ENCODE data around the gene ZSCAN10. TPM values are rescaled to one million over a fixed set of nuclear protein-coding genes. Genes with fewer than 3 reads are reported as not detected.

The ZSCAN10 gene
- total and polyA plus RNA-seq, 2 donors (not counting 3 experiments of a cell fraction or from before 2014, with no cell fraction given), result not detected

DNA sequence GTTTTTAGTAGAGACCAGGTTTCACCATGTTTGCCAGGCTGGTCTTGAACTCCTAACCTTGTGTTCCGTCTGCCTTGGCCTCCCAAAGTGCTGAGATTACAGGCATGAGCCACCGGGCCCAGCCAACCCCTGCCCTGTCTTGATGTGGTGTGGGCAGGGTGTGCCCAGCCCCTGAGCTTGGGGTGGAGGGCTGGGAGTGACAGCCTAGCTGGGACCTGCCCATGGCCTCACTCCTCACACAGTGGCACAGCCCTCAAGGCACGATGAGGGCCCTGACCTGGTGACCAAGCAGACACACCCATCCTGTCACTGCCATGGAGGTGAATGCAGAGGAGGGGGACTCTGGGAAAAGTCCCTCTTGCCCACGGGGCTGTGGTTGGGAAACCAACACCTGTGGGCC lies 30.6 kb downstream of the ZSCAN10 start:
- Histone ChIP-seq H2AFZ (ENCODE audit: low read depth, low read length) (no peak overlapping the region), H3K9me3 (replicated peaks; ENCODE audit: control insufficient read depth, insufficient read depth, low read length) (no peaks in the 10 kb centered on the region), H4K20me1 (replicated peaks; ENCODE audit: control insufficient read depth, extremely low read depth, insufficient read depth, low read length) (no peaks in the 10 kb centered on the region), H3K27ac (ENCODE audit: insufficient read depth, low read depth, low read length) (no peak overlapping the region), H3K79me2 (ENCODE audit: control insufficient read depth, insufficient read depth, low read length) (peaks cover 4% of the 10 kb centered on the region), H3K4me3 (replicated peaks in 1 of 3; ENCODE audit: insufficient read depth in 1 of 3, low read depth in 1 of 3, low read length in 3 of 3) (no peak overlapping the region), H3K27me3 (ENCODE audit: control insufficient read depth in 2 of 2, insufficient read depth in 2 of 2, low read length in 2 of 2) (no peaks in the 10 kb centered on the region), H3K9ac (replicated peaks; ENCODE audit: extremely low read depth, insufficient read depth, low read length) (no peak overlapping the region), H3K36me3 (ENCODE audit: control insufficient read depth in 2 of 2, extremely low read depth in 1 of 2, insufficient read depth in 2 of 2, low read length in 2 of 2) (peaks cover 0 to 9% of the 10 kb centered on the region in 2 experiments), H3K9me1 (replicated peaks; ENCODE audit: control insufficient read depth, extremely low read depth, insufficient read depth, low read length) (no peaks in the 10 kb centered on the region), H3K4me2 (ENCODE audit: insufficient read depth, low read length) (no peak overlapping the region), H3K4me1 (ENCODE audit: control insufficient read depth, extremely low read depth, insufficient read depth, low read length) (peaks cover 19% of the 10 kb centered on the region)
- CTCF ChIA-PET, result no interaction called here
- intact Hi-C loops (cut with micrococcal nuclease) (no loop called here), dilution Hi-C loops (cut with MboI; ENCODE audit: extremely low pct_ligation_motif_present, low sequenced_read_pairs) (no loop called here)
- no peak for DNase-seq (ENCODE audit: low read depth, low spot score)
- no peak for FAIRE-seq
- TF ChIP-seq JUN (IDR thresholded peaks at IDR 0.05; ENCODE audit: borderline replicate concordance, insufficient read depth, insufficient read length, low read depth), result no peak
- TF ChIP-seq EZH2 (IDR thresholded peaks at IDR 0.05; ENCODE audit: borderline replicate concordance, low read depth, low read length, severe bottlenecking), result no peak
- TF ChIP-seq, protein P1, sequence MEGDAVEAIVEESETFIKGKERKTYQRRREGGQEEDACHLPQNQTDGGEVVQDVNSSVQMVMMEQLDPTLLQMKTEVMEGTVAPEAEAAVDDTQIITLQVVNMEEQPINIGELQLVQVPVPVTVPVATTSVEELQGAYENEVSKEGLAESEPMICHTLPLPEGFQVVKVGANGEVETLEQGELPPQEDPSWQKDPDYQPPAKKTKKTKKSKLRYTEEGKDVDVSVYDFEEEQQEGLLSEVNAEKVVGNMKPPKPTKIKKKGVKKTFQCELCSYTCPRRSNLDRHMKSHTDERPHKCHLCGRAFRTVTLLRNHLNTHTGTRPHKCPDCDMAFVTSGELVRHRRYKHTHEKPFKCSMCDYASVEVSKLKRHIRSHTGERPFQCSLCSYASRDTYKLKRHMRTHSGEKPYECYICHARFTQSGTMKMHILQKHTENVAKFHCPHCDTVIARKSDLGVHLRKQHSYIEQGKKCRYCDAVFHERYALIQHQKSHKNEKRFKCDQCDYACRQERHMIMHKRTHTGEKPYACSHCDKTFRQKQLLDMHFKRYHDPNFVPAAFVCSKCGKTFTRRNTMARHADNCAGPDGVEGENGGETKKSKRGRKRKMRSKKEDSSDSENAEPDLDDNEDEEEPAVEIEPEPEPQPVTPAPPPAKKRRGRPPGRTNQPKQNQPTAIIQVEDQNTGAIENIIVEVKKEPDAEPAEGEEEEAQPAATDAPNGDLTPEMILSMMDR (IDR thresholded peaks at IDR 0.05; ENCODE audit: extremely low read depth in 1 of 2, insufficient read depth in 1 of 2, low read depth in 1 of 2, low read length in 2 of 2), result no peak
- TF ChIP-seq FOS (IDR thresholded peaks at IDR 0.05; ENCODE audit: borderline replicate concordance, insufficient read depth, low read length), result no peak
- no peak for TF ChIP-seq GATA2 (IDR thresholded peaks at IDR 0.05; ENCODE audit: insufficient read depth, insufficient read length, low read depth, low read length)
- POLR2A ChIA-PET, result no interaction called here
- no TSS peak for BruUV-seq (replicated peaks)

DNA sequence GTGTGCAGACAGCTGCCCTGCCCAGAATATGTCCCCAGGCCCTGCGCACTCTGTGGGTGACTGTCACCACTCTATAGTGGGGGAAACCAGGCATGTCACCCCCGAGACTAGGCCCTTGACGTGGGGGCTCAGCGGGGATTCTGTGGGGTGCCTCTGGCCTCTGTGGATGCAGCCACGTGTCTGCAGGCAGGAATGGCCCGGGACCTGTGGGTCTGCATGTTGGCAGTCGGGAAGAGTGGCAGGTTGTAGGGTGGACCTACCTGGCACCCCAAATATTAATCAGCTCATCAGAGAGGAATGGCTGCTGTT lies 32.7 kb downstream of the ZSCAN10 start:
- FAIRE-seq (no peak), DNase-seq (ENCODE audit: low read depth, low spot score) (no peak)
- TF ChIP-seq, protein P1 (IDR thresholded peaks at IDR 0.05; ENCODE audit: extremely low read depth in 1 of 2, insufficient read depth in 1 of 2, low read depth in 1 of 2, low read length in 2 of 2), result no peak
- TF ChIP-seq, protein P2, sequence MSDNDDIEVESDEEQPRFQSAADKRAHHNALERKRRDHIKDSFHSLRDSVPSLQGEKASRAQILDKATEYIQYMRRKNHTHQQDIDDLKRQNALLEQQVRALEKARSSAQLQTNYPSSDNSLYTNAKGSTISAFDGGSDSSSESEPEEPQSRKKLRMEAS (IDR thresholded peaks at IDR 0.05; ENCODE audit: insufficient read depth, insufficient read length), result no peak
- TF ChIP-seq MYC (IDR thresholded peaks at IDR 0.05; ENCODE audit: low read depth, low read length), result no peak
- POLR2A ChIA-PET, result interaction anchor here (0.5 kb wide), 1 partner anchor 41 kb away, joined by 5 read pairs; no protein-coding TSS in a partner anchor
- no peak overlapping the region for H2AFZ ChIP-seq (ENCODE audit: low read depth, low read length)
- no TSS peak for BruUV-seq (replicated peaks)
- no peaks in the 10 kb centered on the region for H3K9me3 ChIP-seq (replicated peaks; ENCODE audit: control insufficient read depth, insufficient read depth, low read length)
- peak overlapping the region; percentile 94 for H3K9ac ChIP-seq (replicated peaks; ENCODE audit: extremely low read depth, insufficient read depth, low read length)
- H3K4me3 ChIP-seq (replicated peaks in 1 of 3; ENCODE audit: insufficient read depth in 1 of 3, low read depth in 1 of 3, low read length in 3 of 3), result peak overlapping the region in 2 of 3 experiments; percentile 40 to 54
- peaks cover 0 to 9% of the 10 kb centered on the region in 2 experiments for H3K36me3 ChIP-seq (ENCODE audit: control insufficient read depth in 2 of 2, extremely low read depth in 1 of 2, insufficient read depth in 2 of 2, low read length in 2 of 2)
- H3K79me2 ChIP-seq (ENCODE audit: control insufficient read depth, insufficient read depth, low read length), result peaks cover 4% of the 10 kb centered on the region
- intact Hi-C loops (cut with micrococcal nuclease), result no loop called here
- H3K27ac ChIP-seq (ENCODE audit: insufficient read depth, low read depth, low read length), result peak overlapping the region; percentile 94
- no peaks in the 10 kb centered on the region for H3K9me1 ChIP-seq (replicated peaks; ENCODE audit: control insufficient read depth, extremely low read depth, insufficient read depth, low read length)
- peaks cover 19% of the 10 kb centered on the region for H3K4me1 ChIP-seq (ENCODE audit: control insufficient read depth, extremely low read depth, insufficient read depth, low read length)
- H3K4me2 ChIP-seq (ENCODE audit: insufficient read depth, low read length), result peak overlapping the region; percentile 66
- CTCF ChIA-PET, result no interaction called here
- H4K20me1 ChIP-seq (replicated peaks; ENCODE audit: control insufficient read depth, extremely low read depth, insufficient read depth, low read length), result no peaks in the 10 kb centered on the region
- dilution Hi-C loops (cut with MboI; ENCODE audit: extremely low pct_ligation_motif_present, low sequenced_read_pairs), result no loop called here
- no peaks in the 10 kb centered on the region for H3K27me3 ChIP-seq (ENCODE audit: control insufficient read depth in 2 of 2, insufficient read depth in 2 of 2, low read length in 2 of 2)
